ENCODE measurements around the gene STRN3. TPM values are rescaled to one million over a fixed set of nuclear protein-coding genes. Genes with fewer than 3 reads are reported as not detected.

The STRN3 gene
- total RNA-seq, 1 experiment from 2014 or later: 52.1 TPM

- Mint-ChIP-seq H3K9me3 (no peaks in the 10 kb centered on the region), H3K36me3 (ENCODE audit: insufficient read depth in 1 of 3, low read depth in 3 of 3) (no peaks in the 10 kb centered on the region), H3K27ac (no peak overlapping the region), H3K4me1 (no peaks in the 10 kb centered on the region), H3K27me3 (ENCODE audit: low read depth) (no peaks in the 10 kb centered on the region; the same call in 1 of the 2 replicates), H3K4me3 (no peak overlapping the region)
- TF ChIP-seq, protein P1, sequence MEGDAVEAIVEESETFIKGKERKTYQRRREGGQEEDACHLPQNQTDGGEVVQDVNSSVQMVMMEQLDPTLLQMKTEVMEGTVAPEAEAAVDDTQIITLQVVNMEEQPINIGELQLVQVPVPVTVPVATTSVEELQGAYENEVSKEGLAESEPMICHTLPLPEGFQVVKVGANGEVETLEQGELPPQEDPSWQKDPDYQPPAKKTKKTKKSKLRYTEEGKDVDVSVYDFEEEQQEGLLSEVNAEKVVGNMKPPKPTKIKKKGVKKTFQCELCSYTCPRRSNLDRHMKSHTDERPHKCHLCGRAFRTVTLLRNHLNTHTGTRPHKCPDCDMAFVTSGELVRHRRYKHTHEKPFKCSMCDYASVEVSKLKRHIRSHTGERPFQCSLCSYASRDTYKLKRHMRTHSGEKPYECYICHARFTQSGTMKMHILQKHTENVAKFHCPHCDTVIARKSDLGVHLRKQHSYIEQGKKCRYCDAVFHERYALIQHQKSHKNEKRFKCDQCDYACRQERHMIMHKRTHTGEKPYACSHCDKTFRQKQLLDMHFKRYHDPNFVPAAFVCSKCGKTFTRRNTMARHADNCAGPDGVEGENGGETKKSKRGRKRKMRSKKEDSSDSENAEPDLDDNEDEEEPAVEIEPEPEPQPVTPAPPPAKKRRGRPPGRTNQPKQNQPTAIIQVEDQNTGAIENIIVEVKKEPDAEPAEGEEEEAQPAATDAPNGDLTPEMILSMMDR (conservative IDR thresholded peaks at IDR 0.05): no peak
- H2BK120ac ChIP-seq (ENCODE audit: low read depth, low read length, poor library complexity, severe bottlenecking): no peak overlapping the region
- no peaks in the 10 kb centered on the region for H3K4me1 ChIP-seq (ENCODE audit: insufficient read depth, low read length)
- no peak overlapping the region for H3K23ac ChIP-seq (ENCODE audit: insufficient read length, low read depth, low read length)
- no peak overlapping the region for H4K5ac ChIP-seq (ENCODE audit: insufficient read length, low read depth, low read length)
- no peak overlapping the region for H3K4ac ChIP-seq (ENCODE audit: low read depth, low read length)
- H2AFZ ChIP-seq (ENCODE audit: low read length): no peak overlapping the region
- no peak for DNase-seq
- H2BK20ac ChIP-seq (ENCODE audit: low read depth, low read length, poor library complexity, severe bottlenecking): no peak overlapping the region
- no peak overlapping the region for H4K8ac ChIP-seq (replicated peaks; ENCODE audit: insufficient read length, low read depth, low read length)
- no peaks in the 10 kb centered on the region for H3K27me3 ChIP-seq (ENCODE audit: insufficient read depth, low read length)
- no peak overlapping the region for H3T11ph ChIP-seq (ENCODE audit: low read length)
- H3K79me1 ChIP-seq (ENCODE audit: insufficient read depth, low read depth, low read length, poor library complexity, severe bottlenecking): no peaks in the 10 kb centered on the region
- no peak overlapping the region for H3K56ac ChIP-seq (ENCODE audit: insufficient read length, low read depth, low read length)
- no peak overlapping the region for H2BK15ac ChIP-seq (ENCODE audit: low read depth, low read length)
- H3K9me3 ChIP-seq (ENCODE audit: control insufficient read depth, low read depth, low read length): no peaks in the 10 kb centered on the region
- no peak overlapping the region for H3K27ac ChIP-seq (ENCODE audit: insufficient read length, low read depth, low read length)
- H3K23me2 ChIP-seq (ENCODE audit: insufficient read length, low read depth, low read length, poor library complexity, severe bottlenecking): no peaks in the 10 kb centered on the region
- H2AK5ac ChIP-seq (ENCODE audit: insufficient read length, low read length): no peak overlapping the region
- WGBS (ENCODE audit: extremely low coverage, insufficient read length, low lambda C conversion rate): no CpG with 5 or more reads among the region's 1 CpG
- no peaks in the 10 kb centered on the region for H4K20me1 ChIP-seq (ENCODE audit: control insufficient read depth, insufficient read depth, insufficient read length)
- no peaks in the 10 kb centered on the region for H3K79me2 ChIP-seq (ENCODE audit: insufficient read depth, low read length)
- no peak overlapping the region for H3K14ac ChIP-seq (ENCODE audit: insufficient read depth, low read length)
- H2BK12ac ChIP-seq (ENCODE audit: insufficient read length, low read depth, low read length): no peak overlapping the region
- H3K4me2 ChIP-seq (ENCODE audit: insufficient read depth, insufficient read length, low read length): no peak overlapping the region
- no peak overlapping the region for H3K18ac ChIP-seq (ENCODE audit: insufficient read length, low read depth, low read length)
- H4K91ac ChIP-seq (ENCODE audit: insufficient read length, low read depth, low read length): no peak overlapping the region
- H3K9ac ChIP-seq (ENCODE audit: extremely low read depth, insufficient read length, low read length): no peak overlapping the region
- no peak overlapping the region for H2BK5ac ChIP-seq (ENCODE audit: insufficient read length, low read length)
Observed at GRCh38 chr14:30861200-30861599, 165.0 kb downstream of the STRN3 start.

Data from H9 (cell line).